Thymus (tissue), 14 donors: ENCODE data around the gene PFKM. TPM values are rescaled to one million over a fixed set of nuclear protein-coding genes. Genes with fewer than 3 reads are reported as not detected.

Source experiments
- DNase-seq, 9 donors: peaks; one replicate each; pipeline ENCODE4 v3.0.0-alpha.2; 2013; ENCODE audit warnings: low spot score in 9 of 9, low read depth in 6 of 9, missing footprints in 1 of 9
- H3K27ac ChIP-seq, 2 donors: one replicate each; pipeline ENCODE4 v1.5.1; 2013; ENCODE audit warnings: control low read depth in 1 of 2, low read depth in 1 of 2, low read length in 1 of 2, mild to moderate bottlenecking in 1 of 2, moderate library complexity in 1 of 2
- H3K27me3 ChIP-seq, 2 donors: one replicate each; pipeline ENCODE4 v1.5.1; 2013; ENCODE audit warnings: low read length in 1 of 2; ENCODE audit not compliant: control insufficient read depth in 2 of 2, insufficient read depth in 1 of 2
- H3K36me3 ChIP-seq, 2 donors: one replicate each; pipeline ENCODE4 v1.5.1; 2013; ENCODE audit warnings: low read length in 1 of 2, mild to moderate bottlenecking in 1 of 2, moderate library complexity in 1 of 2; ENCODE audit not compliant: control insufficient read depth in 2 of 2, insufficient read depth in 2 of 2
- H3K4me1 ChIP-seq, 2 donors: one replicate each; pipeline ENCODE4 v1.5.1; 2013; ENCODE audit warnings: low read length in 2 of 2; ENCODE audit not compliant: control insufficient read depth in 2 of 2, insufficient read depth in 2 of 2
- H3K4me3 ChIP-seq, 2 donors: one replicate each; pipeline ENCODE4 v1.5.1; 2013; ENCODE audit warnings: low read length in 2 of 2, control low read depth in 1 of 2, mild to moderate bottlenecking in 1 of 2
- H3K9me3 ChIP-seq, 2 donors: one replicate each; pipeline ENCODE4 v1.5.1; 2013; ENCODE audit warnings: low read length in 1 of 2, mild to moderate bottlenecking in 1 of 2; ENCODE audit not compliant: control insufficient read depth in 2 of 2, insufficient read depth in 1 of 2
- WGBS: extraction: QIAGEN DNeasy Blood & Tissue Kit; methylation state at CpG from one replicate; pipeline ENCODE4 v1.1.7; 2013; 5-methylcytosine and 5-hydroxymethylcytosine counted together
- long read RNA-seq, 10 donors: transcript quantifications; one replicate each; lab custom pipeline, GENCODE V29; 2026
- polyA plus RNA-seq: library from polyadenylated mRNA; stranded (reverse); fragments of 200-250 nt; gene quantifications from one replicate; pipeline ENCODE4 v1.2.3, GENCODE V29; 2013
- total RNA-seq: library from RNA; stranded (reverse); fragments of 120-200 nt; gene quantifications from one replicate; pipeline ENCODE4 v1.2.4, GENCODE V29; 2013
- donor health status: healthy.

PFKM gene
- 16.1 TPM for total RNA-seq
- 12.8 TPM for polyA plus RNA-seq
- long read RNA-seq, donor 1 = 0 reads
- long read RNA-seq, donor 2 = 0 reads
- long read RNA-seq, donor 3, partial matches to known transcripts = 0 of 3 reads
- long read RNA-seq, donor 3, other reads (novel, unspliced or antisense) = 0 of 3 reads
- long read RNA-seq, donor 4 = 0 reads
- long read RNA-seq, donor 5, transcript PFKM-203 (23 exons, 3,224 nt) = major isoform, 5 of 33 reads
- long read RNA-seq, donor 5, partial matches to known transcripts = 6 of 33 reads
- long read RNA-seq, donor 5, other reads (novel, unspliced or antisense) = 19 of 33 reads
- long read RNA-seq, donor 6, partial matches to known transcripts = 0 of 1 reads
- long read RNA-seq, donor 6, other reads (novel, unspliced or antisense) = 0 of 1 reads
- long read RNA-seq, donor 7, partial matches to known transcripts = 0 of 1 reads
- long read RNA-seq, donor 7, other reads (novel, unspliced or antisense) = 0 of 1 reads
- long read RNA-seq, donor 8 = 0 reads
- long read RNA-seq, donor 9 = 0 reads
- long read RNA-seq, donor 10 = 0 reads

GRCh38 chr12:48119078-48119833, at the start of gene PFKM:
Gene PFKM, plus strand, starts transcription at chr12:48119364. Its CDS starts 3,411 bp downstream, at chr12:48122775.
- no peak within 1 kb of the TSS for H3K27ac ChIP-seq

GRCh38 chr12:48070033-48070432, 49.1 kb upstream of the PFKM start:
- H3K4me1 ChIP-seq = no peaks in the 10 kb centered on the region
- H3K9me3 ChIP-seq = no peaks in the 10 kb centered on the region
- H3K36me3 ChIP-seq = peaks cover 28 to 71% of the 10 kb centered on the region in 2 donors
- DNase-seq = no peak
- 97% methylated on average over 1 of the region's 1 CpG for WGBS
- no peak overlapping the region for H3K27ac ChIP-seq
- no peak overlapping the region for H3K4me3 ChIP-seq
- no peaks in the 10 kb centered on the region for H3K27me3 ChIP-seq

More at GRCh38 chr12:48119078-48119833, at the start of gene PFKM:
- 3% methylated on average over 20 of the region's 20 CpGs for WGBS
- peaks cover 10 to 11% of the 10 kb centered on the region in 2 donors for H3K4me1 ChIP-seq
- peaks cover 0 to 4% of the 10 kb centered on the region in 2 donors for H3K27me3 ChIP-seq
- H3K9me3 ChIP-seq = no peaks in the 10 kb centered on the region
- peaks cover 0 to 5% of the 10 kb centered on the region in 2 donors for H3K36me3 ChIP-seq
- DNase-seq = peak; percentile 51 to 87 (median 69)
- peak within 1 kb of the TSS; percentile 58 to 59 for H3K4me3 ChIP-seq

GRCh38 chr12:48070731-48071130, 48.4 kb upstream of the PFKM start:
- no peak overlapping the region for H3K4me3 ChIP-seq
- no peaks in the 10 kb centered on the region for H3K27me3 ChIP-seq
- WGBS = over 99% methylated on average over 4 of the region's 4 CpGs
- no peaks in the 10 kb centered on the region for H3K9me3 ChIP-seq
- H3K27ac ChIP-seq = no peak overlapping the region
- H3K4me1 ChIP-seq = no peaks in the 10 kb centered on the region
- peaks cover 27 to 64% of the 10 kb centered on the region in 2 donors for H3K36me3 ChIP-seq
- DNase-seq = no peak

- H3K36me3 ChIP-seq = peaks cover 27 to 56% of the 10 kb centered on the region in 2 donors
- H3K27ac ChIP-seq = no peak overlapping the region
- WGBS = 98% methylated on average over 2 of the region's 2 CpGs
- no peaks in the 10 kb centered on the region for H3K27me3 ChIP-seq
- H3K4me3 ChIP-seq = no peak overlapping the region
- DNase-seq = no peak
- H3K9me3 ChIP-seq = no peaks in the 10 kb centered on the region
- no peaks in the 10 kb centered on the region for H3K4me1 ChIP-seq
Measured at GRCh38 chr12:48071808-48072207, 47.4 kb upstream of the PFKM start.

GRCh38 chr12:48072266-48072665, 46.9 kb upstream of the PFKM start:
- peaks cover 27 to 53% of the 10 kb centered on the region in 2 donors for H3K36me3 ChIP-seq

GRCh38 chr12:48074266-48074665, 44.9 kb upstream of the PFKM start:
- Histone ChIP-seq H3K36me3 (peaks cover 21 to 48% of the 10 kb centered on the region in 2 donors), H3K27me3 (no peaks in the 10 kb centered on the region), H3K4me3 (no peak overlapping the region), H3K4me1 (no peaks in the 10 kb centered on the region), H3K27ac (no peak overlapping the region), H3K9me3 (no peaks in the 10 kb centered on the region)
- DNase-seq = no peak
- 97% methylated on average over 1 of the region's 1 CpG for WGBS

More at GRCh38 chr12:48072266-48072665, 46.9 kb upstream of the PFKM start:
- H3K4me1 ChIP-seq = no peaks in the 10 kb centered on the region
- no peak for DNase-seq
- no peaks in the 10 kb centered on the region for H3K27me3 ChIP-seq
- H3K9me3 ChIP-seq = no peaks in the 10 kb centered on the region
- 96% methylated on average over 3 of the region's 3 CpGs for WGBS
- H3K4me3 ChIP-seq = no peak overlapping the region
- H3K27ac ChIP-seq = no peak overlapping the region

GRCh38 chr12:48075832-48076231, 43.3 kb upstream of the PFKM start:
- Histone ChIP-seq H3K27ac (no peak overlapping the region), H3K36me3 (peaks cover 19 to 45% of the 10 kb centered on the region in 2 donors), H3K4me3 (no peak overlapping the region), H3K9me3 (no peaks in the 10 kb centered on the region), H3K4me1 (no peaks in the 10 kb centered on the region), H3K27me3 (no peaks in the 10 kb centered on the region)
- WGBS = 93% methylated on average over 1 of the region's 1 CpG
- no peak for DNase-seq

GRCh38 chr12:48077111-48077510, 42.1 kb upstream of the PFKM start:
- 88% methylated on average over 2 of the region's 2 CpGs for WGBS
- Histone ChIP-seq H3K9me3 (no peaks in the 10 kb centered on the region), H3K4me3 (no peak overlapping the region), H3K27me3 (no peaks in the 10 kb centered on the region), H3K4me1 (no peaks in the 10 kb centered on the region), H3K27ac (no peak overlapping the region), H3K36me3 (peaks cover 22 to 44% of the 10 kb centered on the region in 2 donors)
- DNase-seq = no peak

- no peaks in the 10 kb centered on the region for H3K27me3 ChIP-seq
- DNase-seq = no peak
- H3K4me1 ChIP-seq = no peaks in the 10 kb centered on the region
- H3K27ac ChIP-seq = no peak overlapping the region
- peaks cover 20 to 43% of the 10 kb centered on the region in 2 donors for H3K36me3 ChIP-seq
- no peaks in the 10 kb centered on the region for H3K9me3 ChIP-seq
- H3K4me3 ChIP-seq = no peak overlapping the region
- WGBS = 98% methylated on average over 5 of the region's 5 CpGs
Measured at GRCh38 chr12:48078901-48079300, 40.3 kb upstream of the PFKM start.
